Trophoblast cell (in vitro differentiated cells and primary cell): ENCODE data around the gene RBM14.

Experiments used
- DNase-seq, 2 donors: peaks; one replicate each; pipeline ENCODE4 v3.0.0-alpha.2; 2016
- H2AFZ ChIP-seq: 2 replicates; pipeline ENCODE4 v1.6.1; 2013; ENCODE audit warnings: low read length, moderate library complexity, mild to moderate bottlenecking; ENCODE audit not compliant: insufficient read depth, poor library complexity
- H2AK5ac ChIP-seq: 2 replicates; pipeline ENCODE4 v1.6.1; 2013; ENCODE audit warnings: mild to moderate bottlenecking, low read length
- H2BK120ac ChIP-seq: 2 replicates; pipeline ENCODE4 v1.6.1; 2013; ENCODE audit warnings: low read length, mild to moderate bottlenecking, moderate library complexity; ENCODE audit not compliant: insufficient read depth, poor library complexity
- H2BK12ac ChIP-seq: 2 replicates; pipeline ENCODE4 v1.6.1; 2013; ENCODE audit warnings: mild to moderate bottlenecking, low read length, moderate library complexity
- H2BK5ac ChIP-seq: 2 replicates; pipeline ENCODE4 v1.6.1; 2013; ENCODE audit warnings: low read length, low read depth, moderate library complexity, mild to moderate bottlenecking; ENCODE audit not compliant: poor library complexity
- H3K14ac ChIP-seq: 2 replicates; pipeline ENCODE4 v1.6.1; 2013; ENCODE audit warnings: mild to moderate bottlenecking, low read length
- H3K18ac ChIP-seq: 2 replicates; pipeline ENCODE4 v1.6.1; 2013; ENCODE audit warnings: mild to moderate bottlenecking, low read length
- H3K23ac ChIP-seq: 2 replicates; pipeline ENCODE4 v1.6.1; 2013; ENCODE audit warnings: low read length
- H3K27ac ChIP-seq: 2 replicates; pipeline ENCODE4 v1.5.1; 2013; ENCODE audit warnings: low read depth, mild to moderate bottlenecking, inconsistent platforms, low read length, moderate library complexity
- H3K27me3 ChIP-seq: 2 replicates; pipeline ENCODE4 v1.6.1; 2013; ENCODE audit warnings: inconsistent platforms, mild to moderate bottlenecking, low read length, moderate library complexity; ENCODE audit not compliant: insufficient read depth
- H3K36me3 ChIP-seq, 2 experiments: 1 replicate in 1 of 2; 2 replicates in 1 of 2; pipeline ENCODE4 v1.6.1; 2013; ENCODE audit warnings: low read length in 2 of 2, mild to moderate bottlenecking in 2 of 2, moderate library complexity in 1 of 2; ENCODE audit not compliant: insufficient read depth in 2 of 2, control insufficient read depth in 1 of 2
- H3K4ac ChIP-seq: 2 replicates; pipeline ENCODE4 v1.6.1; 2013; ENCODE audit warnings: low read depth, mild to moderate bottlenecking, low read length, moderate library complexity
- H3K4me1 ChIP-seq, 2 experiments: 1 replicate in 1 of 2; 2 replicates in 1 of 2; pipeline ENCODE4 v1.6.1; 2013; ENCODE audit warnings: low read length in 2 of 2, mild to moderate bottlenecking in 2 of 2, moderate library complexity in 1 of 2; ENCODE audit not compliant: insufficient read depth in 2 of 2, control insufficient read depth in 1 of 2
- H3K4me2 ChIP-seq: 2 replicates; pipeline ENCODE4 v1.6.1; 2013; ENCODE audit warnings: inconsistent platforms, mild to moderate bottlenecking, low read length, moderate library complexity
- H3K4me3 ChIP-seq: 2 replicates; pipeline ENCODE4 v1.5.1; 2013; ENCODE audit warnings: mild to moderate bottlenecking, low read depth, low read length, inconsistent platforms
- H3K79me1 ChIP-seq: one replicate; pipeline ENCODE4 v1.6.1; 2013; ENCODE audit warnings: low read length
- H3K79me2 ChIP-seq: 2 replicates; pipeline ENCODE4 v1.6.1; 2013; ENCODE audit warnings: low read length, mild to moderate bottlenecking; ENCODE audit not compliant: control insufficient read depth, insufficient read depth, poor library complexity
- H3K9ac ChIP-seq: 2 replicates; pipeline ENCODE4 v1.6.1; 2013; ENCODE audit warnings: mild to moderate bottlenecking, low read length
- H3K9me3 ChIP-seq: 2 replicates; pipeline ENCODE4 v1.6.1; 2013; ENCODE audit warnings: low read depth, mild to moderate bottlenecking, control low read depth, inconsistent platforms, low read length; ENCODE audit not compliant: insufficient read depth
- H4K12ac ChIP-seq: 2 replicates; pipeline ENCODE4 v1.6.1; 2013; ENCODE audit warnings: low read depth, mild to moderate bottlenecking, low read length, moderate library complexity
- H4K8ac ChIP-seq: 2 replicates; pipeline ENCODE4 v1.6.1; 2013; ENCODE audit warnings: low read depth, mild to moderate bottlenecking, low read length, moderate library complexity
- H4K91ac ChIP-seq: one replicate; pipeline ENCODE4 v1.6.1; 2013; ENCODE audit warnings: low read depth, mild to moderate bottlenecking, low read length, moderate library complexity
- WGBS: extraction: QIAGEN DNeasy Blood & Tissue Kit; methylation state at CpG from one replicate; pipeline ENCODE4 v1.1.7; 2013; ENCODE audit warnings: missing lambda C conversion rate; ENCODE audit not compliant: insufficient read length, insufficient coverage; ENCODE audit errors: extremely low coverage; 5-methylcytosine and 5-hydroxymethylcytosine counted together

The RBM14 gene

GRCh38 chr11:66653123-66653522 lies 36.7 kb downstream of the RBM14 start:
- no peak overlapping the region for H2BK120ac ChIP-seq
- H2BK12ac ChIP-seq = no peak overlapping the region
- H2AFZ ChIP-seq = no peak overlapping the region
- H4K91ac ChIP-seq = no peak overlapping the region
- H3K27ac ChIP-seq = no peak overlapping the region
- H3K4me1 ChIP-seq = no peaks in the 10 kb centered on the region
- DNase-seq = peak in 1 of 2 donors; percentile 16
- H4K8ac ChIP-seq = no peak overlapping the region
- peaks cover 2% of the 10 kb centered on the region for H3K9me3 ChIP-seq
- H2BK5ac ChIP-seq = no peak overlapping the region
- no peak overlapping the region for H3K23ac ChIP-seq
- peaks cover 28 to 39% of the 10 kb centered on the region in 2 experiments for H3K36me3 ChIP-seq
- H2AK5ac ChIP-seq = no peak overlapping the region
- H3K14ac ChIP-seq = no peak overlapping the region
- no peak overlapping the region for H3K18ac ChIP-seq
- H3K4me2 ChIP-seq = no peak overlapping the region
- no peak overlapping the region for H3K4ac ChIP-seq
- no peak overlapping the region for H3K4me3 ChIP-seq
- WGBS = no CpG with 5 or more reads among the region's 6 CpGs
- no peaks in the 10 kb centered on the region for H3K27me3 ChIP-seq
- H3K9ac ChIP-seq = no peak overlapping the region
- H3K79me1 ChIP-seq = no peaks in the 10 kb centered on the region
- no peaks in the 10 kb centered on the region for H3K79me2 ChIP-seq
- no peak overlapping the region for H4K12ac ChIP-seq

- H3K27me3 ChIP-seq = no peaks in the 10 kb centered on the region
- no peak for DNase-seq
- H3K4me3 ChIP-seq = no peak overlapping the region
- H2BK12ac ChIP-seq = no peak overlapping the region
- no peak overlapping the region for H4K91ac ChIP-seq
- no peak overlapping the region for H3K27ac ChIP-seq
- H3K9ac ChIP-seq = no peak overlapping the region
- no peaks in the 10 kb centered on the region for H3K79me2 ChIP-seq
- H3K23ac ChIP-seq = no peak overlapping the region
- H3K9me3 ChIP-seq = no peaks in the 10 kb centered on the region
- no peak overlapping the region for H4K8ac ChIP-seq
- H3K4me1 ChIP-seq = no peaks in the 10 kb centered on the region
- no peak overlapping the region for H3K4me2 ChIP-seq
- no peak overlapping the region for H3K18ac ChIP-seq
- H3K4ac ChIP-seq = no peak overlapping the region
- no CpG with 5 or more reads among the region's 2 CpGs for WGBS
- H2BK120ac ChIP-seq = no peak overlapping the region
- H3K14ac ChIP-seq = no peak overlapping the region
- no peaks in the 10 kb centered on the region for H3K79me1 ChIP-seq
- H2AFZ ChIP-seq = no peak overlapping the region
- H2AK5ac ChIP-seq = no peak overlapping the region
- no peak overlapping the region for H4K12ac ChIP-seq
- peaks cover 23 to 30% of the 10 kb centered on the region in 2 experiments for H3K36me3 ChIP-seq
- no peak overlapping the region for H2BK5ac ChIP-seq
Observed at GRCh38 chr11:66659763-66660162, 43.3 kb downstream of the RBM14 start.

- no peak overlapping the region for H3K4me3 ChIP-seq
- H4K8ac ChIP-seq = no peak overlapping the region
- H4K91ac ChIP-seq = no peak overlapping the region
- no peak overlapping the region for H3K9ac ChIP-seq
- no peak overlapping the region for H3K23ac ChIP-seq
- no peak overlapping the region for H2AK5ac ChIP-seq
- H3K79me2 ChIP-seq = no peaks in the 10 kb centered on the region
- H3K27me3 ChIP-seq = no peaks in the 10 kb centered on the region
- H2BK120ac ChIP-seq = no peak overlapping the region
- H4K12ac ChIP-seq = no peak overlapping the region
- no peak overlapping the region for H3K18ac ChIP-seq
- H3K79me1 ChIP-seq = no peaks in the 10 kb centered on the region
- no peak overlapping the region for H2BK5ac ChIP-seq
- peaks cover 22 to 32% of the 10 kb centered on the region in 2 experiments for H3K36me3 ChIP-seq
- H3K4ac ChIP-seq = no peak overlapping the region
- H3K27ac ChIP-seq = no peak overlapping the region
- no peak overlapping the region for H2AFZ ChIP-seq
- DNase-seq = no peak
- no peaks in the 10 kb centered on the region for H3K4me1 ChIP-seq
- H2BK12ac ChIP-seq = no peak overlapping the region
- H3K4me2 ChIP-seq = no peak overlapping the region
- no peaks in the 10 kb centered on the region for H3K9me3 ChIP-seq
- WGBS = no CpG with 5 or more reads among the region's 1 CpG
- no peak overlapping the region for H3K14ac ChIP-seq
Observed at GRCh38 chr11:66663741-66664296, 47.4 kb downstream of the RBM14 start.

- Histone ChIP-seq H4K12ac (no peak overlapping the region), H4K91ac (no peak overlapping the region), H2AK5ac (no peak overlapping the region), H3K14ac (no peak overlapping the region), H3K27ac (no peak overlapping the region), H2BK5ac (no peak overlapping the region), H3K9ac (no peak overlapping the region), H3K18ac (no peak overlapping the region), H3K4me3 (no peak overlapping the region), H3K27me3 (no peaks in the 10 kb centered on the region), H2BK120ac (no peak overlapping the region), H3K9me3 (no peaks in the 10 kb centered on the region), H3K79me1 (no peaks in the 10 kb centered on the region), H4K8ac (no peak overlapping the region), H3K4me1 (no peaks in the 10 kb centered on the region), H3K36me3 (peaks cover 21 to 35% of the 10 kb centered on the region in 2 experiments), H2AFZ (no peak overlapping the region), H3K23ac (no peak overlapping the region), H3K4ac (no peak overlapping the region), H2BK12ac (no peak overlapping the region), H3K79me2 (no peaks in the 10 kb centered on the region), H3K4me2 (no peak overlapping the region)
- WGBS = no CpG with 5 or more reads among the region's 11 CpGs
- DNase-seq = no peak
Observed at GRCh38 chr11:66665369-66665768, 48.9 kb downstream of the RBM14 start.
